Spleen (tissue), 11 donors: ENCODE measurements around the gene PPP4R3B. TPM values are rescaled to one million over a fixed set of nuclear protein-coding genes. Genes with fewer than 3 reads are reported as not detected.

Experiments
- DNase-seq: peaks from one replicate; pipeline ENCODE4 v3.0.0-alpha.2; 2020
- H3K27ac ChIP-seq, 8 donors: fragments of 200-600 bp; sonication (generic) in 7 of 8; 1 replicate in 4 of 8; 2 replicates in 4 of 8; pipeline versions ENCODE4 v1.5.0 to v1.8.0; 2016 to 2021; ENCODE audit warnings: inconsistent platforms in 4 of 8, mild to moderate bottlenecking in 4 of 8, moderate library complexity in 1 of 8
- H3K27me3 ChIP-seq, 7 donors: fragments of 200-600 bp; sonication (generic) in 6 of 7; replicated peaks in 1 of 7; 1 replicate in 4 of 7; 2 replicates in 3 of 7; pipeline versions ENCODE4 v1.5.0 to v1.8.0; 2016 to 2021; ENCODE audit warnings: inconsistent platforms in 3 of 7, mild to moderate bottlenecking in 1 of 7
- H3K36me3 ChIP-seq, 6 donors: fragments of 200-600 bp; sonication (generic) in 5 of 6; 1 replicate in 4 of 6; 2 replicates in 2 of 6; pipeline versions ENCODE4 v1.5.0 to v1.8.0; 2016 to 2021; ENCODE audit warnings: inconsistent platforms in 2 of 6
- H3K4me1 ChIP-seq, 6 donors: fragments of 200-600 bp; sonication (generic) in 5 of 6; 1 replicate in 3 of 6; 2 replicates in 3 of 6; pipeline versions ENCODE4 v1.5.0 to v1.8.0; 2016 to 2021; ENCODE audit warnings: inconsistent platforms in 3 of 6
- H3K4me3 ChIP-seq, 8 donors: fragments of 200-600 bp; sonication (generic) in 7 of 8; 1 replicate in 4 of 8; 2 replicates in 4 of 8; pipeline versions ENCODE4 v1.5.0 to v1.8.0; 2016 to 2021; ENCODE audit warnings: inconsistent platforms in 4 of 8, mild to moderate bottlenecking in 4 of 8, moderate library complexity in 2 of 8
- H3K9me3 ChIP-seq, 8 donors: fragments of 200-600 bp; sonication (generic) in 7 of 8; 1 replicate in 4 of 8; 2 replicates in 4 of 8; pipeline versions ENCODE4 v1.5.0 to v1.8.0; 2016 to 2021; ENCODE audit warnings: inconsistent platforms in 4 of 8
- POLR2A ChIP-seq, 3 donors: fragments of 450-650 bp; IDR thresholded peaks; one replicate each; pipeline ENCODE4 v1.5.1; 2017; ENCODE audit warnings: antibody characterized with exemption in 3 of 3, mild to moderate bottlenecking in 1 of 3
- POLR2AphosphoS5 ChIP-seq, 3 donors: sonication (generic); formaldehyde crosslinking; IDR thresholded peaks; one replicate each; pipeline ENCODE4 v1.5.1; 2017; ENCODE audit warnings: antibody characterized with exemption in 3 of 3
- WGBS, 5 donors: extraction: QIAGEN DNeasy Blood & Tissue Kit in 3 of 5; methylation state at CpG; one replicate each; pipeline versions ENCODE4 v1.1.5 to v1.1.7; 2013 to 2018; 5-methylcytosine and 5-hydroxymethylcytosine counted together
- intact Hi-C: fragments of 100-400 bp; cut with DNase I; formaldehyde crosslinking; loops from one replicate; pipeline ENCODE4 v1.15.0; 2023; ENCODE audit warnings: low total_unique reads
- polyA plus RNA-seq, 3 donors: library from polyadenylated mRNA; stranded (reverse); fragments of 200-250 nt; gene quantifications; one replicate each; pipeline ENCODE4 v1.2.1, GENCODE V29; 2013
- total RNA-seq, 7 donors: library from RNA; depleted of rRNA in 3 of 7; stranded (reverse); fragments of >200 nt in 3 of 7; fragmentation: NEBNext Ultra II Directional in 4 of 7; extraction: Animal tissue kit (Norgen Biotek cat#: 25700) in 4 of 7; gene quantifications; one replicate each; pipeline versions ENCODE4 v1.1.0 to v1.2.1, GENCODE V29; 2016 to 2021
- TF ChIP-seq, protein P1 (sequence below), 11 experiments: fragments of 200-600 bp in 7 of 11; fragments of 450-650 bp in 4 of 11; sonication (generic) in 4 of 11; IDR thresholded peaks in 8 of 11; conservative IDR thresholded peaks in 3 of 11; 1 replicate in 7 of 11; 2 replicates in 4 of 11; pipeline versions ENCODE4 v1.4.0 to v1.8.0; 2016 to 2021; ENCODE audit warnings: antibody characterized with exemption in 11 of 11, inconsistent platforms in 4 of 11, mild to moderate bottlenecking in 1 of 11
- donor health status: healthy with polysubstance abuse.
- donor health status: DM: no; HTN: no; CAD: no; lungs with moderate emphysema.
- donor health status: DM: no; HTN: no; CAD: no.
- donor health status: Bipolar disorder and iron deficiency.
- donor health status: healthy.
- donor health status: DM: no; HTN: no; CAD: no.
- donor health status: DM: yes; HTN: yes; CAD: no.

The PPP4R3B gene
- total and polyA plus RNA-seq, 10 donors: 22.3 to 89.5 (median 74.4) TPM

GRCh38 chr2:55530539-55531081 is 86.8 kb downstream of the PPP4R3B start:
- TF ChIP-seq POLR2A (IDR thresholded peaks at IDR 0.05) (no peak), POLR2AphosphoS5 (IDR thresholded peaks at IDR 0.05) (no peak)
- TF ChIP-seq, protein P1, sequence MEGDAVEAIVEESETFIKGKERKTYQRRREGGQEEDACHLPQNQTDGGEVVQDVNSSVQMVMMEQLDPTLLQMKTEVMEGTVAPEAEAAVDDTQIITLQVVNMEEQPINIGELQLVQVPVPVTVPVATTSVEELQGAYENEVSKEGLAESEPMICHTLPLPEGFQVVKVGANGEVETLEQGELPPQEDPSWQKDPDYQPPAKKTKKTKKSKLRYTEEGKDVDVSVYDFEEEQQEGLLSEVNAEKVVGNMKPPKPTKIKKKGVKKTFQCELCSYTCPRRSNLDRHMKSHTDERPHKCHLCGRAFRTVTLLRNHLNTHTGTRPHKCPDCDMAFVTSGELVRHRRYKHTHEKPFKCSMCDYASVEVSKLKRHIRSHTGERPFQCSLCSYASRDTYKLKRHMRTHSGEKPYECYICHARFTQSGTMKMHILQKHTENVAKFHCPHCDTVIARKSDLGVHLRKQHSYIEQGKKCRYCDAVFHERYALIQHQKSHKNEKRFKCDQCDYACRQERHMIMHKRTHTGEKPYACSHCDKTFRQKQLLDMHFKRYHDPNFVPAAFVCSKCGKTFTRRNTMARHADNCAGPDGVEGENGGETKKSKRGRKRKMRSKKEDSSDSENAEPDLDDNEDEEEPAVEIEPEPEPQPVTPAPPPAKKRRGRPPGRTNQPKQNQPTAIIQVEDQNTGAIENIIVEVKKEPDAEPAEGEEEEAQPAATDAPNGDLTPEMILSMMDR (IDR thresholded peaks at IDR 0.05 in 8 of 11, conservative IDR thresholded peaks at IDR 0.05 in 3 of 11): no peak
- peaks cover 0 to 82% (median 24%) of the 10 kb centered on the region in 6 donors for H3K36me3 ChIP-seq
- no peak overlapping the region for H3K4me3 ChIP-seq
- H3K27me3 ChIP-seq: no peaks in the 10 kb centered on the region
- intact Hi-C loops: no loop called here
- H3K4me1 ChIP-seq: no peaks in the 10 kb centered on the region
- peak overlapping the region in 3 of 8 donors; percentile 10 to 41 (median 29) for H3K27ac ChIP-seq
- 73 to 86% (median 82%) methylated on average over 6 of the region's 6 CpGs for WGBS, 5 donors
- no peaks in the 10 kb centered on the region for H3K9me3 ChIP-seq
- no peak for DNase-seq

- no peaks in the 10 kb centered on the region for H3K27me3 ChIP-seq
- no peak overlapping the region for H3K27ac ChIP-seq
- peaks cover 0 to 5% (median 1%) of the 10 kb centered on the region in 6 donors for H3K4me1 ChIP-seq
- 95 to 100% (median 97%) methylated on average over 1 of the region's 1 CpG for WGBS, 5 donors
- H3K36me3 ChIP-seq: peaks cover 0 to 81% (median 38%) of the 10 kb centered on the region in 6 donors
- no peak overlapping the region for H3K4me3 ChIP-seq
- DNase-seq: no peak
- intact Hi-C loops: loop anchor here (10.0 kb wide), 1 partner anchor 89 kb away; the partner anchor contains the start of gene PPP4R3B
- H3K9me3 ChIP-seq: no peaks in the 10 kb centered on the region
- TF ChIP-seq, protein P1 (IDR thresholded peaks at IDR 0.05 in 8 of 11, conservative IDR thresholded peaks at IDR 0.05 in 3 of 11): no peak
- TF ChIP-seq POLR2A (IDR thresholded peaks at IDR 0.05) (no peak), POLR2AphosphoS5 (IDR thresholded peaks at IDR 0.05) (no peak)
Measured at GRCh38 chr2:55526174-55526573, 91.2 kb downstream of the PPP4R3B start.

DNA sequence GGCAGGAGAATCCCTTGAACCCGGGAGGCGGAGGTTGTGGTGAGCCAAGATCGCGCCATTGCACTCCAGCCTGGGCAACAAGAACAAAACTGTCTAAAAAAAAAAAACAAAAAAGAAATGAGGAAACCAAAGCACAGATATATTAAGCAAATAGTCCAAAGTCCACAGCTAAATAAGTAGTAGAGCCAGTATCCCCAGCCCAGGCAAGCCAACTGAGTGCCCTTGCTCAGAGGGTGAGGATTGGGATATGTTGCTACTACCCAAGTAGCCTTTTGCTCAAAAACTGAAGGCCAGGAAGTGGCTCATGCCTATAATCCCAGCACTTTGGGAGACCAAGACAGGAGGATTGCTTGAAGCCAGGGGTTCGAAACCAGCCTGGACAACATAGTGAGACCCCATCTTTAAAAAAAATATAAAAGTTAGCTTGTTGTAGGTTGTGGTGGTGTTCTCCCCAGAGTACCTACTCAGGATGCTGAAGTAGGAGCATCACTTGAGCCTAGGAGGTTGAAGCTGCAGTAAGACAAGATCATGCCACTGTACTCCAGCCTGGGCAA is 92.5 kb downstream of the PPP4R3B start:
- TF ChIP-seq, protein P1 (IDR thresholded peaks at IDR 0.05 in 8 of 11, conservative IDR thresholded peaks at IDR 0.05 in 3 of 11): no peak
- TF ChIP-seq POLR2AphosphoS5 (IDR thresholded peaks at IDR 0.05) (no peak), POLR2A (IDR thresholded peaks at IDR 0.05) (no peak)
- Histone ChIP-seq H3K4me3 (no peak overlapping the region), H3K27me3 (no peaks in the 10 kb centered on the region), H3K27ac (no peak overlapping the region), H3K36me3 (peaks cover 0 to 68% (median 30%) of the 10 kb centered on the region in 6 donors), H3K9me3 (no peaks in the 10 kb centered on the region), H3K4me1 (peaks cover 0 to 17% (median 11%) of the 10 kb centered on the region in 6 donors)
- intact Hi-C loops: loop anchor here (10.0 kb wide), 1 partner anchor 90 kb away; the partner anchor contains the start of gene PPP4R3B
- WGBS, 5 donors: 88 to 99% (median 96%) methylated on average over 5 of the region's 5 CpGs
- no peak for DNase-seq
